ENCODE data around the gene SLC17A6. TPM values are rescaled to one million over a fixed set of nuclear protein-coding genes. Genes with fewer than 3 reads are reported as not detected.

SLC17A6 gene
- polyA plus RNA-seq, 1 donor: not detected

GRCh38 chr11:22390283-22390655 is 52.1 kb downstream of the SLC17A6 start:
- no peak for DNase-seq

- no peak for DNase-seq
Measured at GRCh38 chr11:22392561-22392960, 54.4 kb downstream of the SLC17A6 start.

GRCh38 chr11:22405377-22405776 is 67.2 kb downstream of the SLC17A6 start:
- no peak for DNase-seq

- no peak for DNase-seq
Measured at GRCh38 chr11:22407267-22407666, 69.1 kb downstream of the SLC17A6 start.

GRCh38 chr11:22407921-22408320 is 69.7 kb downstream of the SLC17A6 start:
- no peak for DNase-seq

- peak; percentile 39 for DNase-seq
Measured at GRCh38 chr11:22415476-22415875, 77.3 kb downstream of the SLC17A6 start.

GRCh38 chr11:22416462-22416861 is 78.3 kb downstream of the SLC17A6 start:
- no peak for DNase-seq

GRCh38 chr11:22426915-22427314 is 88.7 kb downstream of the SLC17A6 start:
- no peak for DNase-seq

Other genes with a start within 250 kb of the SLC17A6 start
- gene ANO5, start 145.3 kb upstream of the SLC17A6 start, polyA plus RNA-seq (ENCODE audit: insufficient read length): 13.3 TPM

Measured in hindlimb muscle (tissue), 1 donor.